Uterus (tissue), 2 donors: ENCODE measurements around the gene EIF1.

Experiments used
- CTCF ChIP-seq, 4 experiments: fragments of 200-600 bp in 2 of 4; fragments of 450-650 bp in 2 of 4; sonication (generic) in 2 of 4; IDR thresholded peaks; one replicate each; pipeline ENCODE4 v1.5.1; 2016 to 2019; ENCODE audit warnings: antibody characterized with exemption in 4 of 4, mild to moderate bottlenecking in 2 of 4, moderate library complexity in 1 of 4
- POLR2A ChIP-seq, 2 donors: fragments of 450-650 bp; IDR thresholded peaks; one replicate each; pipeline ENCODE4 v1.6.1; 2016; ENCODE audit warnings: antibody characterized with exemption in 2 of 2, mild to moderate bottlenecking in 1 of 2, moderate library complexity in 1 of 2

GRCh38 chr17:41659427-41660212 is 29.1 kb upstream of the EIF1 start:
- TF ChIP-seq CTCF (IDR thresholded peaks at IDR 0.05) (no peak), POLR2A (IDR thresholded peaks at IDR 0.05) (no peak)
